ENCODE data around the gene HIPK4. TPM values are rescaled to one million over a fixed set of nuclear protein-coding genes. Genes with fewer than 3 reads are reported as not detected.
"Not testable (repeated sequence)": the region's sequence is repeated elsewhere in the genome, so short reads cannot be mapped to it uniquely, and the experiment has no call there.

HIPK4 gene
- total RNA-seq, 2 donors from 2014 or later, result 0.14 to 2.6 TPM

- 39% methylated on average over 16 of the region's 16 CpGs for WGBS
- no peaks in the 10 kb centered on the region for H3K36me3 ChIP-seq
- H3K9me3 ChIP-seq, result no peaks in the 10 kb centered on the region
- H3K27me3 ChIP-seq (replicated peaks; ENCODE audit: insufficient read depth), result no peaks in the 10 kb centered on the region
- no peak for DNase-seq (ENCODE audit: low spot score)
- peak; percentile 8 for TF ChIP-seq POLR2A (IDR thresholded peaks at IDR 0.05)
- TF ChIP-seq, protein P1, sequence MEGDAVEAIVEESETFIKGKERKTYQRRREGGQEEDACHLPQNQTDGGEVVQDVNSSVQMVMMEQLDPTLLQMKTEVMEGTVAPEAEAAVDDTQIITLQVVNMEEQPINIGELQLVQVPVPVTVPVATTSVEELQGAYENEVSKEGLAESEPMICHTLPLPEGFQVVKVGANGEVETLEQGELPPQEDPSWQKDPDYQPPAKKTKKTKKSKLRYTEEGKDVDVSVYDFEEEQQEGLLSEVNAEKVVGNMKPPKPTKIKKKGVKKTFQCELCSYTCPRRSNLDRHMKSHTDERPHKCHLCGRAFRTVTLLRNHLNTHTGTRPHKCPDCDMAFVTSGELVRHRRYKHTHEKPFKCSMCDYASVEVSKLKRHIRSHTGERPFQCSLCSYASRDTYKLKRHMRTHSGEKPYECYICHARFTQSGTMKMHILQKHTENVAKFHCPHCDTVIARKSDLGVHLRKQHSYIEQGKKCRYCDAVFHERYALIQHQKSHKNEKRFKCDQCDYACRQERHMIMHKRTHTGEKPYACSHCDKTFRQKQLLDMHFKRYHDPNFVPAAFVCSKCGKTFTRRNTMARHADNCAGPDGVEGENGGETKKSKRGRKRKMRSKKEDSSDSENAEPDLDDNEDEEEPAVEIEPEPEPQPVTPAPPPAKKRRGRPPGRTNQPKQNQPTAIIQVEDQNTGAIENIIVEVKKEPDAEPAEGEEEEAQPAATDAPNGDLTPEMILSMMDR (IDR thresholded peaks at IDR 0.05), result no peak
- TF ChIP-seq POLR2AphosphoS5 (IDR thresholded peaks at IDR 0.05), result peak; percentile 40
- intact Hi-C loops (cut with DNase I), result no loop called here
- peak overlapping the region; percentile 7 to 45 for H3K27ac ChIP-seq
- H3K4me1 ChIP-seq (replicated peaks), result no peaks in the 10 kb centered on the region
- no peak overlapping the region for H3K4me3 ChIP-seq
Measured at GRCh38 chr19:40411125-40411842, 21.3 kb upstream of the HIPK4 start.

- no peak overlapping the region for H3K4me3 ChIP-seq
- H3K4me1 ChIP-seq (replicated peaks), result no peaks in the 10 kb centered on the region
- no peaks in the 10 kb centered on the region for H3K9me3 ChIP-seq
- H3K27ac ChIP-seq, result no peak overlapping the region
- intact Hi-C loops (cut with DNase I), result no loop called here
- no peak for DNase-seq (ENCODE audit: low spot score)
- no peaks in the 10 kb centered on the region for H3K27me3 ChIP-seq (replicated peaks; ENCODE audit: insufficient read depth)
- TF ChIP-seq, protein P1 (IDR thresholded peaks at IDR 0.05), result no peak
- no peak for TF ChIP-seq POLR2A (IDR thresholded peaks at IDR 0.05)
- no peak for TF ChIP-seq POLR2AphosphoS5 (IDR thresholded peaks at IDR 0.05)
- no peaks in the 10 kb centered on the region for H3K36me3 ChIP-seq
- WGBS, result 79% methylated on average over 9 of the region's 9 CpGs
Measured at GRCh38 chr19:40410030-40410389, 20.0 kb upstream of the HIPK4 start.

- H3K4me1 ChIP-seq (replicated peaks); H3K4me3 ChIP-seq; DNase-seq (ENCODE audit: low spot score); H3K9me3 ChIP-seq; H3K36me3 ChIP-seq; H3K27me3 ChIP-seq (replicated peaks; ENCODE audit: insufficient read depth); intact Hi-C loops (cut with DNase I); H3K27ac ChIP-seq: not testable (repeated sequence)
- 85% methylated on average over 8 of the region's 8 CpGs for WGBS
Measured at GRCh38 chr19:40408598-40408925, 18.6 kb upstream of the HIPK4 start.

GRCh38 chr19:40407714-40408597, 18.0 kb upstream of the HIPK4 start:
- Histone ChIP-seq H3K36me3 (no peaks in the 10 kb centered on the region), H3K4me1 (replicated peaks) (no peaks in the 10 kb centered on the region), H3K27me3 (replicated peaks; ENCODE audit: insufficient read depth) (no peaks in the 10 kb centered on the region), H3K27ac (no peak overlapping the region), H3K4me3 (no peak overlapping the region), H3K9me3 (no peaks in the 10 kb centered on the region)
- no peak for DNase-seq (ENCODE audit: low spot score)
- TF ChIP-seq, protein P1 (IDR thresholded peaks at IDR 0.05), result no peak
- no peak for TF ChIP-seq POLR2A (IDR thresholded peaks at IDR 0.05)
- no peak for TF ChIP-seq POLR2AphosphoS5 (IDR thresholded peaks at IDR 0.05)
- intact Hi-C loops (cut with DNase I), result no loop called here
- WGBS, result 68% methylated on average over 22 of the region's 22 CpGs

DNA sequence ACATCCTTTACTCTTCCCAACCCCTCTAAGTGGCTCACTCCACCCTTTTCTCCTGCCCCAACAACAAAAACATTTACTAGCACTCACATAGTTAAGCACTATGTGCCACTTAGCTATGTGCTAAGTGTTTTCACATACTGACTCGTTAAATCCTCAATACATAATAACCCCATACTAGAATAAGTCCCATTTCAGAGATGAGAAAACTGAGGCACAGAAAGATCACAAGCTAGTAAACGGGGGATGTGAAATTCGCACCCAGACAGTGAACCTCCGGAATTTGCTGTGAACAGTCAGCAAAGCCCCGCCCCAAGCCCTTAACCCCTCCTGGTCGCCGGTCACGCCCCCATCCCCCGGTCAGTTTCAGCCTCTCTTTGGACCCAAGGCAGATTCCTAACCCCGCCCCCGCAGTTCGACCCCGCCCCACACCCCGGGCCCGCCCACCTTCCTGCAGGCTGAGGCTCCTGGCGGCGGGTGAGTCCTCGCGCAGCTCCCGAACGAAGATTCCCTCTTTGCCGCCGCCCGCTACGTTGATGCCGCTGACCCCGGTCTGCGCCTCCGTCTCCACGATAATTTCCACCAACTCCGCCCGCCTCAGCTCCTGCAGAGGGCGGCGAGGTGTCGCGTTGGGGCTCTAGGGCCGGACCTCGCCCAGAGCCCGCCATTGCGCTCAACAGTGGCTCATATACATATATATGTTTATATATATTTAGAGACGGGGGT, 13.4 kb upstream of the HIPK4 start:
- H3K4me3 ChIP-seq, result peak overlapping the region; percentile 42 to 50
- no peaks in the 10 kb centered on the region for H3K4me1 ChIP-seq (replicated peaks)
- no peaks in the 10 kb centered on the region for H3K36me3 ChIP-seq
- no peak for TF ChIP-seq POLR2AphosphoS5 (IDR thresholded peaks at IDR 0.05)
- TF ChIP-seq POLR2A (IDR thresholded peaks at IDR 0.05), result peak; percentile 61
- TF ChIP-seq, protein P1 (IDR thresholded peaks at IDR 0.05), result peak in 1 of 4 experiments; percentile 2
- no peaks in the 10 kb centered on the region for H3K9me3 ChIP-seq
- intact Hi-C loops (cut with DNase I), result no loop called here
- peak overlapping the region; percentile 79 to 85 for H3K27ac ChIP-seq
- 1% methylated on average over 41 of the region's 41 CpGs for WGBS
- no peaks in the 10 kb centered on the region for H3K27me3 ChIP-seq (replicated peaks; ENCODE audit: insufficient read depth)
- DNase-seq (ENCODE audit: low spot score), result peak; percentile 72
